Neutrophil (primary cell): Measurements from ENCODE around the gene PTPN13.

Experiments used
- H3K27ac ChIP-seq: fragments of 200-600 bp; sonication (generic); 2 replicates; pipeline ENCODE4 v1.5.1; 2016; ENCODE audit warnings: mild to moderate bottlenecking, moderate library complexity
- H3K27me3 ChIP-seq: fragments of 200-600 bp; sonication (generic); 2 replicates; pipeline ENCODE4 v1.6.0; 2016; ENCODE audit warnings: mild to moderate bottlenecking
- H3K36me3 ChIP-seq: fragments of 200-600 bp; sonication (generic); 2 replicates; pipeline ENCODE4 v1.5.1; 2017
- H3K4me1 ChIP-seq, 2 experiments: fragments of 200-600 bp in 1 of 2; sonication (generic) in 1 of 2; 1 replicate in 1 of 2; 2 replicates in 1 of 2; pipeline versions ENCODE4 v1.5.1 to v1.6.1; 2013 to 2016; ENCODE audit warnings: low read depth in 1 of 2, low read length in 1 of 2, mild to moderate bottlenecking in 1 of 2, moderate library complexity in 1 of 2; ENCODE audit not compliant: control insufficient read depth in 1 of 2, insufficient read depth in 1 of 2
- H3K4me3 ChIP-seq, 2 experiments: fragments of 200-600 bp in 1 of 2; sonication (generic) in 1 of 2; 1 replicate in 1 of 2; 2 replicates in 1 of 2; pipeline ENCODE4 v1.5.1; 2013 to 2016; ENCODE audit warnings: low read depth in 1 of 2, low read length in 1 of 2, mild to moderate bottlenecking in 1 of 2, moderate library complexity in 1 of 2
- H3K9me3 ChIP-seq: fragments of 200-600 bp; sonication (generic); 2 replicates; pipeline ENCODE4 v1.5.1; 2016
- TF ChIP-seq, protein P1 (sequence below): fragments of 200-600 bp; sonication (generic); IDR thresholded peaks from 2 replicates; pipeline ENCODE4 v1.5.1; 2016; ENCODE audit warnings: antibody characterized with exemption

Gene PTPN13

DNA sequence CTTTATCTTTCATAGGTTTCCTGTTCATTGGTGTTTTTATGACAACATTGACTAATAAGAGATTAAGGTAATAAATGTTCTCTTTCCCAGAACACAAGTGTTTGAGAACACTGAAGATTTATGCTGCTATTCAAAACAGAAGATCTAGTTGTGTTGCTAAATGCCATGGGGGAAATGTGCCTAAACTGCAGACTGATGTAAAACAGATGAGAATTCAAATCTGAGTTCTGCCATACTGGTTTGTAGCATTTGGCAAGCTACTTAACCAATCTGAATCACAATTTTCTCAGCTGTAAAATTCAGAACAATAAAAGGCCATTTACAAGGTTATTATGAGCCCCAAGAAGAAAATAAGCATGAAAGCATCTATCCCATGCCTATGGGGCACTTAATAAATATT lies 252.8 kb downstream of the PTPN13 start:
- Histone ChIP-seq H3K27me3 (no peaks in the 10 kb centered on the region), H3K4me3 (no peak overlapping the region), H3K27ac (no peak overlapping the region), H3K9me3 (no peaks in the 10 kb centered on the region), H3K36me3 (no peaks in the 10 kb centered on the region), H3K4me1 (no peaks in the 10 kb centered on the region)
- TF ChIP-seq, protein P1, sequence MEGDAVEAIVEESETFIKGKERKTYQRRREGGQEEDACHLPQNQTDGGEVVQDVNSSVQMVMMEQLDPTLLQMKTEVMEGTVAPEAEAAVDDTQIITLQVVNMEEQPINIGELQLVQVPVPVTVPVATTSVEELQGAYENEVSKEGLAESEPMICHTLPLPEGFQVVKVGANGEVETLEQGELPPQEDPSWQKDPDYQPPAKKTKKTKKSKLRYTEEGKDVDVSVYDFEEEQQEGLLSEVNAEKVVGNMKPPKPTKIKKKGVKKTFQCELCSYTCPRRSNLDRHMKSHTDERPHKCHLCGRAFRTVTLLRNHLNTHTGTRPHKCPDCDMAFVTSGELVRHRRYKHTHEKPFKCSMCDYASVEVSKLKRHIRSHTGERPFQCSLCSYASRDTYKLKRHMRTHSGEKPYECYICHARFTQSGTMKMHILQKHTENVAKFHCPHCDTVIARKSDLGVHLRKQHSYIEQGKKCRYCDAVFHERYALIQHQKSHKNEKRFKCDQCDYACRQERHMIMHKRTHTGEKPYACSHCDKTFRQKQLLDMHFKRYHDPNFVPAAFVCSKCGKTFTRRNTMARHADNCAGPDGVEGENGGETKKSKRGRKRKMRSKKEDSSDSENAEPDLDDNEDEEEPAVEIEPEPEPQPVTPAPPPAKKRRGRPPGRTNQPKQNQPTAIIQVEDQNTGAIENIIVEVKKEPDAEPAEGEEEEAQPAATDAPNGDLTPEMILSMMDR, result no peak

DNA sequence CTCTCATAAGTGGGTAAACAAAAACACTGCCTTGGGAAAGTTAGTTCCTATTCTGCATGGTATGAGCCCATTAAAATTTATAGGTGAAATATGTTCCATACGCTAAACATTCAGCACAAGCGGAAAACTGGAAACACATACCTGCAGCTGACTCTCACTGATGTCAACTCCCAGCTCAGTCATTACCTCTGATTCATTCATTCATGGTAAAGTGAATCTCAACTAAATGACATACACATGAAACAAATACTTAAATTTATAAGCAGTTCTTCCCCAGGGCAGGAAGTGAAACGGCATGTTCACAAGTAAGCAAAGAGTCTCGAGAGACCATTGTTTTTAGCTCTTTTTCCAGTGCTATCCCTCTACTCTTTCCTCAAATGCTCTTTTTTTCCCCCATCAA lies 253.5 kb downstream of the PTPN13 start:
- Histone ChIP-seq H3K27me3 (no peaks in the 10 kb centered on the region), H3K4me1 (no peaks in the 10 kb centered on the region), H3K27ac (no peak overlapping the region), H3K9me3 (no peaks in the 10 kb centered on the region), H3K4me3 (no peak overlapping the region), H3K36me3 (no peaks in the 10 kb centered on the region)
- TF ChIP-seq, protein P1, result no peak

DNA sequence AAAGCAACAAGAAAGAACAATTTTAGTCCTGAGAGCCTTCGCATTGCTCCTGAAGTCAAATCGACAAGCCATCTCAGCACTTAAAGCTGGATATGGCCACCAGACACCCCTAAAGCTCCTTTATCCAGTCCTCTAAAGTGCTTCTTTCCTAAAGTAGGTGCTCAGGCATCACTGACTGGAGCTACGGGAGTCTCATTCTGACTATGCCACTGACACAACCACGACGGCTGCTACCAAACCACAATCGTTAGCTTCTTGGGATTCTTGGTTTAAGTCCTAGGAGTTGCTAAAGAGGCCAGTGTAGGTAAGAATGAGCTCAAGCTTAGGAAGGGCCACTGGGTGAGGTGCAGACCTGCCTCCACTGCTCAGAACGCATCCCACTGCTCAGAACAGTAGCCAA lies 254.0 kb downstream of the PTPN13 start:
- Histone ChIP-seq H3K27ac (no peak overlapping the region), H3K4me3 (no peak overlapping the region), H3K4me1 (no peaks in the 10 kb centered on the region), H3K36me3 (no peaks in the 10 kb centered on the region), H3K9me3 (no peaks in the 10 kb centered on the region), H3K27me3 (no peaks in the 10 kb centered on the region)
- TF ChIP-seq, protein P1, result no peak

DNA sequence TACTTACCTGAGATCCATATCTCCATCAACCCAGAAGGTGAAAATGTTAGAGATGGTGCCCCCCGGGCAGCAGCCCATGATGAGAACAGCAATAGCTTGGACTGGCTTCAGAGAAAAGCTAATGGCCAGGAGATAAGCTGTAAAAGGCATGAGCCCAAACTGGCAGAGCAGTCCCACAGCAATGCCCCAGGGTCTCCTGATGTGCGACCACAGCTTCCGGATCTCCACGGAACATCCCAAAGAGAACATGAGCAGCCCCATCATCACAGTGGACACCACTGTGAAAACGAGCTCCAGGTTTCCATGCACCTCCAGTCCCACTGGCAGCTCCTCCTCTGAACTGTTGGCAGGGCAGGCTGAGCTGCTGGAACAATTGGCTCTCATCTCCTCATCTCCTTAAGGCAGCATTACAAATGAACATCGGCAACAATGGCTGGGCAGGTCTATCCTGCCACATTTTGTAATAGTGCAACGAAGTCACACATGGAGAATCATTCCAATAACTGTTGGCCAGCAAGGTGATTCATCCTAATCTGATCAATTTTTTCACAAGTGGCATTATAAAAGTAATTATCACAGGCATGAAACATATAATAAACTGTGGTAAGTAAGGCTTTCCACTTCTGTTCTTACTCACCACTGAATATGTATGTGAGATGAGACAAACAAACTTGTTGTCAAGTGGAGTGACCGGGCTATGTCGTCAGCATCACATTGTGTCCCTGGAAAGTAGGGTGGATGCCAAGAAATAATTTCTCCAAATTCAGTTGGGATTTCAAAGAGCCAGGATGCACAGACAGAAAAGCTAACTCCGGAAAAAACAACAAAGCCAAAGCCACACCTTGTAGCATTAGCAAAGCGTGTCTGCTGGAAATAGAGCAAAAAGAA lies 254.9 kb downstream of the PTPN13 start, which contains the start of gene SLC10A6:
Gene SLC10A6 (minus strand): TSS at position 653 of the 888 bp plus-strand sequence. CDS start 269 bp downstream, at position 384.
- Histone ChIP-seq H3K27me3 (no peaks in the 10 kb centered on the region), H3K4me1 (no peaks in the 10 kb centered on the region), H3K4me3 (no peak within 1 kb of the TSS), H3K9me3 (no peaks in the 10 kb centered on the region), H3K27ac (no peak within 1 kb of the TSS), H3K36me3 (no peaks in the 10 kb centered on the region)
- TF ChIP-seq, protein P1, result no peak

DNA sequence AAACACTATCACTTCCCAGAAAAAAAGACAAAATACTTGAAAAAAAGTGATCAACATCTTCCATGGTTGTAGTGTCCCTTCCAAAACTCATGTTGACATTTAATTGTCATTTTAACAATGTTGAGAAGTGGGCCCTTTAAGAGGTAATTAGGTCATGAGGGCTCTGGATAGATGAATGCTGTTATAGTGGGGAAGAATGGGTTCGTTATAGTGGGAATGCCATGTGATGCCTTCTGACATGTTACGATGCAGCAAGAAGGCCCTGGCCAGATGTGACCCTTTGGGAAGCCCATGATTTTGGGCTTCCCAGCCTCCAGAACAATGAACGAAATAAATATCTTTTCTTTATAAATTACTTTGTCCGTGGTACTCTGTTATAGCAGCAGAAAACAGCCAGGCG lies 259.1 kb downstream of the PTPN13 start:
- H3K4me3 ChIP-seq, result no peak overlapping the region
- TF ChIP-seq, protein P1, result no peak
- no peaks in the 10 kb centered on the region for H3K27me3 ChIP-seq
- H3K36me3 ChIP-seq, result no peaks in the 10 kb centered on the region
- H3K9me3 ChIP-seq, result no peaks in the 10 kb centered on the region
- no peak overlapping the region for H3K27ac ChIP-seq
- H3K4me1 ChIP-seq, result no peaks in the 10 kb centered on the region
